GM13976 (cell line): ENCODE data around the gene CC2D1A.

Source experiments
- DNase-seq: peaks from one replicate; pipeline ENCODE4 v3.0.0; 2012; ENCODE audit warnings: low spot score
- CTCF ChIP-seq: IDR thresholded peaks from 2 replicates; pipeline ENCODE4 v1.5.1; 2012; ENCODE audit warnings: borderline replicate concordance, mild to moderate bottlenecking; ENCODE audit not compliant: insufficient read depth; ENCODE audit errors: extremely low read depth, missing control alignments, control extremely low read depth
- in situ Hi-C: fragments of 300-500 bp; cut with MboI; formaldehyde crosslinking; loops from one replicate; pipeline ENCODE4 v1.12.0; 2022; ENCODE audit warnings: low sequenced_read_pairs, mixed read lengths, inconsistent platforms; ENCODE audit not compliant: unreplicated experiment

CC2D1A gene

GRCh38 chr19:13938301-13939064 lies 32.5 kb downstream of the CC2D1A start, which contains the start of gene PODNL1:
TSS of gene PODNL1 (minus strand) at chr19:13938417. CDS start at chr19:13938181, 236 bp downstream.
- no peak for DNase-seq
- no peak for TF ChIP-seq CTCF
- in situ Hi-C loops: no loop called here

- in situ Hi-C loops: no loop called here
- DNase-seq: no peak
- no peak for TF ChIP-seq CTCF
Observed at GRCh38 chr19:13942023-13942684, 36.2 kb downstream of the CC2D1A start.

GRCh38 chr19:13946414-13946813 lies 40.4 kb downstream of the CC2D1A start:
- no peak for TF ChIP-seq CTCF
- in situ Hi-C loops: no loop called here
- no peak for DNase-seq

GRCh38 chr19:13951043-13951442 lies 45.0 kb downstream of the CC2D1A start:
- TF ChIP-seq CTCF: no peak
- in situ Hi-C loops: no loop called here
- no peak for DNase-seq

- no peak for DNase-seq
- no peak for TF ChIP-seq CTCF
- in situ Hi-C loops: no loop called here
Observed at GRCh38 chr19:13951799-13952153, 45.8 kb downstream of the CC2D1A start.

- DNase-seq: peak; percentile 100
- in situ Hi-C loops: no loop called here
- TF ChIP-seq CTCF: no peak
Observed at GRCh38 chr19:13952154-13952930, 46.3 kb downstream of the CC2D1A start, which contains the start of gene DCAF15. TSS of gene DCAF15 (plus strand) at chr19:13952509. CDS start at chr19:13952513, 4 bp downstream.
